HL-60 (cell line): ENCODE results near the gene SORL1.

Experiments
- CTCF ChIP-seq: IDR thresholded peaks from one replicate; pipeline ENCODE4 v1.5.1; 2011; ENCODE audit warnings: low read length, control low read depth, inconsistent platforms; ENCODE audit not compliant: insufficient read depth
- POLR2AphosphoS5 ChIP-seq: IDR thresholded peaks from 2 replicates; pipeline ENCODE4 v1.6.1; 2012; ENCODE audit warnings: low read depth

GRCh38 chr11:121670266-121670665, 218.2 kb downstream of the SORL1 start:
- TF ChIP-seq CTCF, result no peak
- no peak for TF ChIP-seq POLR2AphosphoS5
